Vagina (tissue), 2 donors: ENCODE results near the gene LRG1.

Experiments
- POLR2A ChIP-seq, 2 donors: fragments of 450-650 bp; IDR thresholded peaks; one replicate each; pipeline ENCODE4 v1.6.1; 2017; ENCODE audit warnings: antibody characterized with exemption in 2 of 2, mild to moderate bottlenecking in 2 of 2, moderate library complexity in 2 of 2
- POLR2AphosphoS5 ChIP-seq, 2 donors: sonication (generic); formaldehyde crosslinking; IDR thresholded peaks; one replicate each; pipeline ENCODE4 v1.9.0; 2017; ENCODE audit warnings: antibody characterized with exemption in 2 of 2, mild to moderate bottlenecking in 2 of 2, low read depth in 1 of 2; ENCODE audit not compliant: insufficient read depth in 1 of 2
- TF ChIP-seq, protein P1 (sequence below), 3 experiments: fragments of 450-650 bp in 2 of 3; fragments of 200-600 bp in 1 of 3; sonication (generic) in 1 of 3; IDR thresholded peaks; one replicate each; pipeline ENCODE4 v1.5.1; 2017 to 2019; ENCODE audit warnings: antibody characterized with exemption in 3 of 3, mild to moderate bottlenecking in 2 of 3, moderate library complexity in 2 of 3

DNA sequence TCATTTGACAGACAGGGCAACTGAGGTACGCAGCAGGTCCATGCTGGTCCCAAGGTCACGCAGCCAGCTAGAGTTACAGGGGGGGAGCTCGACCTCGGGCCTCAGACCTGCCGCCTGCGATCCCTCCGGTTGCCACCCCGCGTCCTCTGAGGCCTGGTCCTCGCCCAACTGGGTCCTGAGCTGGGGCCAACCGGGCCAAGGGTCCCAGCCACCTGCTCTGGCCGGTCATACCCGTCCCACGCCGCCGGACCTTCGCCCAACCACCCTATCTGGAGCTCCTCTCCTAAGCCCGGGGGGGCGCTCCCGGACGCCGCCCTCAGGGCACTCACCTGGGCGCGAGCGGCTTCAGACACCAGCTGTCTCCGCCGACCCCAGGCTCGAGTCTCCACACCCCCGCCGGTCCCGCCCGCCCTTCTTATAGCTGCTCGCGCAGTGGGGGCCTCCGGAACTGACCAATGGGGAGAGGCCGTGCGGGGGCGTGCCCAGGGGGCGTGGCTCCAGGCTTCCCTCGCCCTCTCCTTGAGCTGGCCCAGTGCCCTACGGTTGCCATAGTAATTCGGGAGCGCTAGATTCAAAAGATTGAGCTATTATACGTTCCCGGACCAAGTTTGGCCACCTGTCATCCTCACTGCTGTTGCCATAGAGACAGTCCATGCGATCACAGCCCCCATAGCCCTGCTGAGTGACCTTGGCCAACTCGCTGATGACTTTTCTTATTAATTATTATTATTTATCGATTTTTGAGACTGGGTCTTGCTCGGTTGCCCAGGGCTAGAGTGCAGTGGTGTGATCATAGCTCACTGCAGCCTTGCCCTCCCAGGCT, 4.8 kb downstream of the LRG1 start, which contains the start of gene PLIN5:
- TF ChIP-seq POLR2A (IDR thresholded peaks at IDR 0.05) (no peak), POLR2AphosphoS5 (IDR thresholded peaks at IDR 0.05; ENCODE audit: insufficient read depth in 1 of 2, low read depth in 1 of 2) (no peak)
- TF ChIP-seq, protein P1, sequence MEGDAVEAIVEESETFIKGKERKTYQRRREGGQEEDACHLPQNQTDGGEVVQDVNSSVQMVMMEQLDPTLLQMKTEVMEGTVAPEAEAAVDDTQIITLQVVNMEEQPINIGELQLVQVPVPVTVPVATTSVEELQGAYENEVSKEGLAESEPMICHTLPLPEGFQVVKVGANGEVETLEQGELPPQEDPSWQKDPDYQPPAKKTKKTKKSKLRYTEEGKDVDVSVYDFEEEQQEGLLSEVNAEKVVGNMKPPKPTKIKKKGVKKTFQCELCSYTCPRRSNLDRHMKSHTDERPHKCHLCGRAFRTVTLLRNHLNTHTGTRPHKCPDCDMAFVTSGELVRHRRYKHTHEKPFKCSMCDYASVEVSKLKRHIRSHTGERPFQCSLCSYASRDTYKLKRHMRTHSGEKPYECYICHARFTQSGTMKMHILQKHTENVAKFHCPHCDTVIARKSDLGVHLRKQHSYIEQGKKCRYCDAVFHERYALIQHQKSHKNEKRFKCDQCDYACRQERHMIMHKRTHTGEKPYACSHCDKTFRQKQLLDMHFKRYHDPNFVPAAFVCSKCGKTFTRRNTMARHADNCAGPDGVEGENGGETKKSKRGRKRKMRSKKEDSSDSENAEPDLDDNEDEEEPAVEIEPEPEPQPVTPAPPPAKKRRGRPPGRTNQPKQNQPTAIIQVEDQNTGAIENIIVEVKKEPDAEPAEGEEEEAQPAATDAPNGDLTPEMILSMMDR (IDR thresholded peaks at IDR 0.05), result no peak
